Breast epithelium (tissue), 3 donors: Measurements from ENCODE around the gene DGKB.

Experiments used
- CTCF ChIP-seq, 3 donors: fragments of 450-650 bp; IDR thresholded peaks; one replicate each; pipeline ENCODE4 v1.5.1; 2016 to 2017; ENCODE audit warnings: antibody characterized with exemption in 3 of 3, mild to moderate bottlenecking in 3 of 3, moderate library complexity in 3 of 3
- POLR2A ChIP-seq: fragments of 450-650 bp; IDR thresholded peaks from one replicate; pipeline ENCODE4 v1.6.1; 2016; ENCODE audit warnings: antibody characterized with exemption, mild to moderate bottlenecking, moderate library complexity

GRCh38 chr7:14687241-14687640 is 215.3 kb downstream of the DGKB start:
- TF ChIP-seq CTCF (IDR thresholded peaks at IDR 0.05), result no peak
- no peak for TF ChIP-seq POLR2A
